NT2/D1 (cell line): ENCODE data around the gene POLR3A.

Experiments
- SUZ12 ChIP-seq: IDR thresholded peaks from 2 replicates; pipeline ENCODE4 v1.6.1; 2011; ENCODE audit not compliant: insufficient read length, insufficient read depth; ENCODE audit errors: extremely low read depth
- ZNF274 ChIP-seq: IDR thresholded peaks from 2 replicates; pipeline ENCODE4 v1.6.1; 2011; ENCODE audit warnings: mild to moderate bottlenecking, low read depth, low read length

DNA sequence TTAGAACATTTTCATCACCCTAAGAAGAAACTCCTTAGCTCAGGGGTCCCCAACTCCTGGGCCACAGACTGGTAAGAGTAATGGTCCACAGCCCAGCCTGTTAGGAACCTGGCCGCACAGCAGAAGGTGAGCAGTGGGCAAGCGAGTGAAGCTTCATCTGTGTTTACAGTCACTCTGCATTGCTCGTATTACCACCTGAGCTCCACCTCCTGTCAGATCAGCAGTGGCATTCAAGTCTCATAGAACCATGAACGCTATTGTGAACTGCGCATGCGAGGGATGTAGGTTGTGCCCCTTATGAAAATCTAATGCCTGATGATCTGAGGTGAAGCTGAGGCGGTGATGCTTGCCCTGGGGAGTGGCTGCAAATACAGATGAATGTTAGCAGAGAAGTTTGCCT is 65.4 kb downstream of the POLR3A start:
- TF ChIP-seq ZNF274 (no peak), SUZ12 (no peak)
